HG02885 (cell line): ENCODE data around the gene PTPMT1.

Experiments used
- ATAC-seq: cut with Tn5 transposase; IDR thresholded peaks from one replicate; pipeline ENCODE4 v1.9.1; 2021; ENCODE audit warnings: mild to moderate bottlenecking; ENCODE audit not compliant: unreplicated experiment, poor library complexity

Gene PTPMT1

DNA sequence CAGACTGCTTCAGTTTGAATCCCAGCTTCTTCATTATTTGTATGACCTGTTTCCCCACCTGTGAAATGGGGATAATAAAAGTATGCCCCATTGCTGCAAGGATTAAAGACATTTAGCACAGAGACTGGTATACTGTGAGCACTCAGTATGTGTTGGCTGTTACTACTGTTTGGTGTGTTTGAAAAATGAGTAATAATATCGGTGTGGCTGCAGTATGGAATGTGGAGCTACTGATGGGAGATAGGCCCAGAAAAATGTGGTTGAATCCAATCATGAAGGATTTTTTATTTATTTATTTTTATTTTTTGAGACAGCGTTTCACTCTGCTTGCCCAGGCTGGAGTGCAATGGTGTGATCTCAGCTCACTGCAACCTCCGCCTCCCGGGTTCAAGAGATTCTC is 37.9 kb downstream of the PTPMT1 start:
- ATAC-seq, result no peak

DNA sequence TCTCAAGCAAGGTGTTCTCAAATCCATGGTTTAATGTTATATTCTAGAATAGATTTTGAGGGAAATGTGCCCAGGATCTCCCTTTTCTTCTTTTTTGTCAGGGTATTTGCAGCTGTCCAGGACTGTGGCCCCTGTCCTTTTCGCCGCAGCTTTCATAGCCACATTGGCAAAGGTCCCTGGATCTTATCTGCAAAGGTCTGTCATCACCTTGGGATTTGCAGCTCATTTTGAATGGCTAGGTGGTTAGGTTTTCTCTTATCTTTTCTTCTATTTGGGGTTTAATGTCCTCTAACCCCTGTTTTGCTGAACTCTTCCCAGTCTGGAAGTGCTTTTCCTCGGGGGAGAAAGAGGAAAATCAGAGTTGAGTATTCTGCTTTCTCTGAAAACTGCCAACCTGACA is 40.5 kb downstream of the PTPMT1 start:
- no peak for ATAC-seq

DNA sequence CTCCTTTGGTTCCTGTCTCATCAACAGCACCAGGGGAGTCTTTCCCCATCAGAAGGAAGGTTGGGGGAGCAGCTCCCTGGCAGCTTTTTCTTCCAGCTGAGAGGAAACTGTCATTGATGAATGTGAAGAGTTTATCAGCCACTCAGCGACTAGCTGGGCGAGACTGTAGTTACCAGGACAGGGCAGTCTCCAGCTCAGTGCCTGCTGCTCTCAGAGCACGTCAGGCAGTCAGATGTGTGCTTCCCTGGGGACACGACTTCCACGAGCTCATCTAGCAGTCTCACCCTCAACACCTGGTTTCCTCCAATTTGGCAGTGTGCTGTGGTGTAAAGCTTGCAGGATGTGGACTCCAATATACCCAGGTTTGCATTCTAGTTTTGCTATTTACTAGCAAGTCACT is 41.3 kb downstream of the PTPMT1 start:
- no peak for ATAC-seq

DNA sequence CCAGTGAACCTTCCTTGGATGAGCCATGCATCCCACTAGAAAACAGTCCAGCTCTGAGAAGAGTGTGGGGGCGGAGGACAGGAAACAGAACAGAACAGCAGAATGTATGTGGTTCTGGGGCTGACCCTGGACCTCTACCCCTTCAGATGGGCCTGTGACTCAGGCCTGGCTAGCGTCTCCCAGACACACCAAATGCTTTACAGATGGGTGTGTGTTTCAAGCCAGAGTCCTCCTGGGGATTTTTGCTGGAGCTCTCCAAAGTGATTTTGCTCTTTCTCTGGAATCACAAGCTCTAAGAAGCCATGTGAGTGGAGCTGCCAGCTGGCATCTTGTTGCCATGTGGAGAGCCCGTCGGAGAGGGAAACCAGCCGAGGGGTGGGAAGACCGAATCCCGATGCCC is 42.0 kb downstream of the PTPMT1 start:
- no peak for ATAC-seq

DNA sequence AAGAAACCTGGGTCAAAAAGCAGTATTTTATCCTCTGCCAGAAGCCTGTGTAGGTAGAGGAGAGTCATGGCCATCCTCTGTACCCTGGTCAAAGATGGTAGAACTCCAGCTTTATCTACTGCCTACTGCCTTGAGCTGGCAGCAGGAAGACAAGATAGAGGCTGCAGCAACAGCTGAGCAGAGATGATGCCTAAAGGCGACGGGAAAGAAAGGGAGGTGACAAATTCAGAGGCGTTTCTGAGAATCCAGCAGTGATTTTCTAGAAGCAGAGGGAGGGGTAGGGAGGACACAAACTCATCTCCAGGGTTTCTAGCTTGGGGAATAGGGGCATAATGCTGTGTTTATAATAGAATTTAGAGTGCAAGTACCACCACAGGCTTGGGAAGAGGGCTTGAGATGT is 44.3 kb downstream of the PTPMT1 start:
- ATAC-seq, result no peak

DNA sequence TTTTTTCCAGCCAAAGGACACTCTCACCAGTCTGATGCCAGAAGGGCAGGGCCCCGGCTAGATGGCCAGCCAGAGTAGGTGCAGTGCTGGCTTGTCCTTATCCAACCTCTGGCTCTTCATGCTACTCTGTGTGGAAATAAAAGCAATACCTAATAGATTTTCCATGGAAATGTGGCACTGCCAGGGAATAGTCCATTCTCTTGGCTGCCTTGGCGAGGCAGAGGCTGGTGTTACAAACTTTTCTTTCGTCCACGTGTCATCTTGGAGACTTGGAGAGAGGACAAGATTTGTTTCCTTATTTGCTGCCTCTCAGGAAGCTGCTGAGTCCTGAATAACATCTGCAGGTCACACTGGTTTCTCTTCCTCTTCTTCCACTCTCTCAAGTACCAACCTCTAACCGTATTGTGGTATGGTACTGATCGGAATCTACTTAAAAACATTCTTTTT is 46.0 kb downstream of the PTPMT1 start:
- ATAC-seq, result peak; percentile 91

DNA sequence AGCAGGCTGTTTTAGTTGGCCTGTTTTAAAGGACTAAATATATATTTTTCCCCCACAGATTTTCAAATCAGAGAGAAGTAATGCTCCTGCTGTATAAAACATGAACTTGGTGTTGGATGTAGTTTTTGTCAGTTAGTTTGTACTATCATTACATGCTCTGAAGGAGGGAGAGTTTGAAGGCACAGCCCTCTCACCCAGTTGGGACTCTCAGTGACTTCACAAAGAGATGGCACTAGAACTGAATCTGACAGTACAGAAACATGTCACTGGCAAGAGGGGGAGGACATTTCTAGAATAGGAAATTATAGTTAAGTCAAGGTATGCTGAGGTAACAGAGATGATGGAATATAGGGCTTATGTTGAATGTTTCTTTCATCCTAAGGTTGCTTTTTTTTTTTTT is 49.9 kb downstream of the PTPMT1 start:
- no peak for ATAC-seq

DNA sequence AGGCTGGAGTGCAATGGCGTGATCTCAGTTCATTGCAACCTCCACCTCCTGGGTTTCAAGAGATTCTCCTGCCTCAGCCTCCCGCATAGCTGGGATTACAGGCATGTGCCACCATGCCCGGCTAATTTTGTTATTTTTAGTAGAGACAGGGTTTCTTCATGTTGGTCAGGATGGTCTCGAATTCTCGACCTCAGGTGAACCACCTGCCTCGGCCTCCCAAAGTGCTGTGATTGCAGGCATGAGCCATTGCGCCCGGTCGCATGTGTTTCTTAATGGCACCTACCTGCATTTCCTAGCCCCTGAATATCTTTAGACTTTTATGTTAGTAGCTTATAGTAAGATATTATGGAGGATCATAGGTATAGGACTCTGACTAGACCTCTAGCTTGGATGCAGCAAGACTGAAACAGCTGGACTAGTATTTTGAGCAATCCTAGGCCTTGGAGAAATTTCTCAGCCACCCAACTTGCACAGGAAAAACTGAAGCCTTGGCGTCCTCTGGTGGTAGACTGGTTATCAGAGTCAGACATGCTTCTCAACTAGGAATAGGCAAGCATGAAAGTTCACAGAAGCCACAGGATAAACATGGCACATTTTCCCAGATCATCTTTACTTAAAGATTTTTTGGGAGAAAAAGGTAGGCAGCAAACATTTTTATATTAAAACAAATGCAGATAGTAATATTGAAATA is 51.5 kb downstream of the PTPMT1 start:
- ATAC-seq, result no peak

DNA sequence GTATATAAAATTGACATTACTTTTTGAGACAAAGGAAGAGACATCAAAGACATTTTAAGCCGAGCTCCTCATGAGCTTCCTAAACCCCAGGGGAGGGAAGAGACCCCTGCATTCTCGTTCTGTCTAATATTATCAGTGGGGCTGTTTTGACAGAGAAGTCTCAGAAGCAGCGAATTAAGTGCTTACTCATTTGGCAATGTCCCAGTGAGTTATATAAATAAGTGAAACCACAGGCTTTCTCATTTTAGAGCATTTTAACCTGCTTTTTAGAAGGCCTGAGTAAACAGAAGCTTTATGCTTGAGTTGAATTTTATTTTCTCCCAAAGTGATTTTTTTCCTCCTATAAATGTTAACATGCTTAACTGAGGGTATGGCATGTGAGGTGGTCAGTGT is 52.0 kb downstream of the PTPMT1 start:
- ATAC-seq, result no peak

DNA sequence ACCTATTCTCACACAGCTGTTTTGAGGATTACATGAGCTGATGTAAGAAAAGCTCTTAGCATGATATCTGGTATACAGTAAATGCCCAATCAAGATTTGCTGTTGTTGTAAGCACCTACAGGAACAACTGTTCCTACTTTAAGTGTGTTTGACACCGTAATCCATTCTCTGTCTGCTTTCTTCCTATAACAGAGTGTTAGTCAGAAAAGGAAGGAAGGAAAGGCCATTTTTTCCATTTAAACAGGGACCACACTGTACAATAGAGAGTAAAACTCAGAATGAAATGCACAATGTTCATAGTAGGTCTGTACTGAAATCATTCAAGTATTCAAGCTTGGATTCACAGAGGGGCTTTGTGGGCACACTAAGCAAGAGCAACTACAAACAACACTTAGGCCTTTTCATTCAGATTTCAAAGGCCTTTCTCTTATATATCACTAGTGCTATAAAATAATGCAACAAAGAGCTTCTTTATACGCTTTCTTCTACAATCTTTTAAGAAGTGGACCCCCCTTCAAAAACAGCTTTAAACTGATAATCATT is 55.5 kb downstream of the PTPMT1 start:
- no peak for ATAC-seq
